ENCODE measurements around the gene SEL1L2.

- TF ChIP-seq CTCF (conservative IDR thresholded peaks at IDR 0.05; ENCODE audit: low read depth, low read length): no peak
- no peak for TF ChIP-seq EZH2 (IDR thresholded peaks at IDR 0.05; ENCODE audit: borderline replicate concordance, low read depth, low read length, poor library complexity, severe bottlenecking)
Observed at GRCh38 chr20:13910492-13910891, 79.9 kb downstream of the SEL1L2 start.

Measured in A673 (cell line).